NCI-H774 (cell line): Measurements from ENCODE around the gene MEPCE.
"Not testable (repeated sequence)": the region's sequence is repeated elsewhere in the genome, so short reads cannot be mapped to it uniquely, and the experiment has no call there.

ENCODE experiments used
- DNase-seq: peaks from one replicate; lab custom pipeline; 2025; lab: John Stamatoyannopoulos, UW

The MEPCE gene

GRCh38 chr7:100429637-100430492 lies at the start of gene MEPCE:
MEPCE (plus strand) TSS chr7:100429831; CDS start chr7:100430019, 188 bp downstream.
- DNase-seq: peak; percentile 95

- no peak for DNase-seq
These were observed 49.4 kb upstream of the MEPCE start for GRCh38 chr7:100380196-100380595.

- DNase-seq: not testable (repeated sequence)
These were observed 47.9 kb upstream of the MEPCE start for GRCh38 chr7:100381531-100382233.

GRCh38 chr7:100382234-100382853 lies 47.3 kb upstream of the MEPCE start:
- not testable (repeated sequence) for DNase-seq

DNA sequence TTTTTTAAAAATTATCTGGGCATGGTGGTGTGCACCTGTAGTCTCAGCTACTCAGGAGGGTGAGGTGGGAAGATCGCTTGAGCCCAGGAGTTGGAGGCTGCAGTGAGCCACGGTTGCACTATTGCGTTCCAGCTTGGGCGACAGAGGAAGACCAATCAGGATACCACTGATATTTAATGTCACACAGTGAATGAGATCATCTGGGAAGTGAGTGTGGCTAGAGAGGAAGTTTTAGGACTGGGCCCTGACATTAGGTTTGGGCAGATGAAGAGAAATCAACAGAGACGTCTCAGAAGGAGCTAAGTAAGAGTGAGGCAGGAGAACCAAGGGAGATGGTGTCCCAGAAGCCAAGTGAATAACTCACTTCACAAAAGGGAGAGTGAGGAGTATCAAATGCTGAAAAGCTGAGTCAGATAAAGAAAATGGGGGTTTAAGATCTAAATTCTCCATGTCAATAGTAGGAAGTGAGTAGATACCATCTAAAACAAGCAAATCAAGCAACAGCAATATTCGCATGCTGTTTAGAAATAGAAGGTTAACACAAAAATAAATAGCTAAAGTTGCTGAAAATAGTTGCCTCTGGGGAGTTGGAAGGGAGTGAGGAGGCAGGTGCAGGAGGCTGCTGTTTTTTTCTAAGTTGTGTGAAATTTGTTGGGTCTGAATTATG lies 44.9 kb upstream of the MEPCE start:
- DNase-seq: no peak

DNA sequence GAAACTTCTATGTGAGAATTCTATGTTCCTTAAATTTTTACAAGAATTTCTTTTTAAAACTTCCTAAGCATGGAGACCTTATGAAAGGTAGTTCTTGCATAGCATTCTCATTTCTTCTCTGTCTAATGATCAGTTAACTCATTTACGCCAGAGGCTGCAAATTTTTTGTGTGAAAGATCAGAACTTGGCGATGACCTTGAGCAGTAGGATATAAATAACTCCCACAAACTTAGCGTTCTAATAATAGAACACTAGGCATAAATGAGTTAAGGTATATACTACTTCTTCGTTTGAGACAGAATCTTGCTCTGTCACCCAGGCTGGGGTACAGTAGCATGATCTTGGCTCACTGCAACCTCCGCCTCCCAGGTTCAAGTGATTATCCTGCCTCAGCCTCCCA lies 42.7 kb upstream of the MEPCE start:
- no peak for DNase-seq

GRCh38 chr7:100387695-100388094 lies 41.9 kb upstream of the MEPCE start:
- DNase-seq: no peak

- DNase-seq: no peak
These were observed 40.1 kb upstream of the MEPCE start for GRCh38 chr7:100389437-100390088.

- no peak for DNase-seq
These were observed 39.2 kb upstream of the MEPCE start for GRCh38 chr7:100390286-100391009.

DNA sequence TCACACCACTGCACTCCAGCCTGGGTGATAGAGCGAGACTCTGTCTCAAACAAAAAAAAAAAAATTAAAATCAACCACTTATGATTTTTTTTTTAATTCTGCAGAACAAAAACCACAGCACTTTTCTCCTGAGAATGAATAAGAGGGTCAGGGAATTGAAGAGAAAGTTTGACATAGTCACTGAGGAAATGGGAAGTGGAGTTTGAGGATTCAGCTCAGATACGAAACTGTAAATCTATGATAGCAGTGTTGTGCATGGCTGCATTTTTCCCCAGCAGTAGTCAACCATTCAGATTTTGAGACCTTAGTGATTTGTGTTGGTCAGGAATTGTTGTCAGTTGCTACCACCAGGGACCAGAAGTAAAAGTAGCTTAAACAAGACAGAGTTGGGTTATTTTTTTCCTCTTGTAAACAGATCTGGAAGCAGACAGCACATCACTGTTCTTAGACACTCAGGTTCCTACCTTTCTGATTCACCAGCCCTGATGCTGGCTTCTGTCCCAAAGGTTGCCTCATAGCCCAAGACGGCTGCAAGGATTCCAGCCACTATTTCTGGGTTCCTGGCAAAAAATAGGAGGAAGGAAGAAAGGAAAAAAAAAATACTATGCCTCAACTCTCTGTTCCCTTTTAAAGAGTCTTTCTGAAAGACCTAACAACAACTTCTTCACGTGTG lies 36.3 kb upstream of the MEPCE start:
- no peak for DNase-seq

GRCh38 chr7:100394077-100394476 lies 35.6 kb upstream of the MEPCE start:
- DNase-seq: no peak

DNA sequence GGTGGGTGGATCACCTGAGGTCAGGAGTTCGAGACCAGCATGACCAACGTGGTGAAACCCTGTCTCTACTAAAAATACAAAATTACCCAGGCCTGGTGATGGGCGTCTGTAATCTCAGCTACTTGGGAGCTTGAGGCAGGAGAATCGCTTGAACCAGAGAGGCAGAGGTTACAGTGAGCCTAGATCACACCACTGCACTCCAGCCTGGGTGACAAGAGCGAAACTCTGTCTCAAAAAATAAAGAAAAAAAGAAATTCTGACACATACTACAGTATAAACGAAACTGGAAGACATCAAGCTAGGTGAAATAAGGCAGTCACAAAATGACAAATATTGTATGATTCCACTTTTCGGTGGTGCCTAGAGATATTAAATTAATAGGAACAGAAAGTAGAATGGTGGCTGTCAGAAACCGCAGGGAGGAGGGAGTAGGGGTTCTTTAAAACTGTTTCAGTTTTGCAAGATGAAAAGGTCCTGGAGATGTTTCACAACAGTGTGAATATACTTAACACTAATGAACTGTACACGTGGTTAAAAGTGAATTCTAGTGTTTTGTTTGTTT lies 33.1 kb upstream of the MEPCE start:
- no peak for DNase-seq

GRCh38 chr7:100397315-100398081 lies 32.1 kb upstream of the MEPCE start:
- no peak for DNase-seq

DNA sequence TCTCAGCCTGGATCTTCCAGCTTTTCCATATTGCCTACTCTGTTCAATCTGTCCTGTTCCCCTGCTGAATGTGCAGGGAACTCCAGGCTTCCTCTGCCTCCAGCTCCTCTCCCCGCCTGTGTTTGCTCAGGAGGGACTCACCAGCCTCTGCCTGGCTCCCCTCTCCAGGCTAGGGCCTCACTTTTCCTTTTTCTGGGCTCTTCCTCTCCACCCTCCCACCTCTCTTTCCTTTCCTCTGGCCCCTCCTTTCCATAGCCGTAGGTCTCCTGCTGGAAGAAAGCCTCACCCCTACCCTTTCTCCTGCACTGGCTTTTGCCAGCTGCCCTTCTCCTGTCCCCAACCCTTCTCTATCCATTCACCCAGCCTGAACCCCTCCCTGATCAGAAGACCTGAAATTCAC lies 31.4 kb upstream of the MEPCE start:
- no peak for DNase-seq

- no peak for DNase-seq
These were observed 29.6 kb upstream of the MEPCE start for GRCh38 chr7:100400041-100400440.

- no peak for DNase-seq
These were observed 29.0 kb upstream of the MEPCE start for GRCh38 chr7:100400656-100401055.

GRCh38 chr7:100401811-100402210 lies 27.8 kb upstream of the MEPCE start:
- no peak for DNase-seq

- DNase-seq: no peak
These were observed 27.4 kb upstream of the MEPCE start for GRCh38 chr7:100402241-100402640.

- DNase-seq: no peak
These were observed 22.9 kb upstream of the MEPCE start for GRCh38 chr7:100406767-100407166.
